ENCODE data around the gene CELF5.

CELF5 gene

GRCh38 chr19:3345850-3346460, 121.5 kb downstream of the CELF5 start:
- DNase-seq (ENCODE audit: low read depth) = no peak
- in situ Hi-C loops (cut with HindIII; ENCODE audit: low sequenced_read_pairs) = no loop called here
- no peak for TF ChIP-seq CTCF (IDR thresholded peaks at IDR 0.05; ENCODE audit: low read depth, low read length, missing control alignments)
- H3K4me3 ChIP-seq (ENCODE audit: low read depth, low read length) = no peak overlapping the region

Measured in astrocyte of the cerebellum (primary cell).